ENCODE data around the gene MYL6.

The MYL6 gene

GRCh38 chr12:56122637-56123036, 35.5 kb upstream of the MYL6 start:
- POLR2A ChIA-PET: interaction anchor here (0.5 kb wide), 1 partner anchor 40 kb away, joined by 5 read pairs; no protein-coding TSS in a partner anchor
- no peak for TF ChIP-seq CTCF (IDR thresholded peaks at IDR 0.05; ENCODE audit: insufficient read depth, low read length, missing control alignments)
- CTCF ChIA-PET: interaction anchor here (0.9 to 12.9 kb wide), 3 partner anchors 16 to 100 kb away, joined by 3 to 311 read pairs (median 6); partner anchors contain the start of genes RNF41 and SMARCC2
- H3K4me3 ChIP-seq (ENCODE audit: low read depth, low read length): no peak overlapping the region
- DNase-seq (ENCODE audit: low read depth, low spot score): no peak

GRCh38 chr12:56124133-56124532, 34.0 kb upstream of the MYL6 start:
- no peak for TF ChIP-seq CTCF (IDR thresholded peaks at IDR 0.05; ENCODE audit: insufficient read depth, low read length, missing control alignments)
- no peak overlapping the region for H3K4me3 ChIP-seq (ENCODE audit: low read depth, low read length)
- DNase-seq (ENCODE audit: low read depth, low spot score): no peak
- CTCF ChIA-PET: interaction anchor here (0.8 to 12.9 kb wide), 11 partner anchors 14 to 190 kb away, joined by 3 to 311 read pairs (median 4); partner anchors contain the start of genes PA2G4, RNF41 and SMARCC2
- POLR2A ChIA-PET: interaction anchor here (0.9 kb wide), 1 partner anchor 34 kb away, joined by 4 read pairs; the partner anchor contains the start of gene MYL6

- no peak for DNase-seq (ENCODE audit: low read depth, low spot score)
- no peak for TF ChIP-seq CTCF (IDR thresholded peaks at IDR 0.05; ENCODE audit: insufficient read depth, low read length, missing control alignments)
- CTCF ChIA-PET: interaction anchor here (0.9 to 12.9 kb wide), 13 partner anchors 8 to 174 kb away, joined by 3 to 311 read pairs (median 5); partner anchors contain the start of genes MYL6, RNF41, RPL41 and SMARCC2
- peak overlapping the region; percentile 50; the same call in 1 of the 2 replicates for H3K4me3 ChIP-seq (ENCODE audit: low read depth, low read length)
- POLR2A ChIA-PET: interaction anchor here (0.9 to 2.9 kb wide), 4 partner anchors 9 to 70 kb away, joined by 3 to 14 read pairs (median 7); partner anchors contain the start of genes SMARCC2 and ZC3H10
Observed at GRCh38 chr12:56126732-56127239, 31.4 kb upstream of the MYL6 start.

GRCh38 chr12:56127485-56127887, 30.7 kb upstream of the MYL6 start:
- TF ChIP-seq CTCF (IDR thresholded peaks at IDR 0.05; ENCODE audit: insufficient read depth, low read length, missing control alignments): no peak
- H3K4me3 ChIP-seq (ENCODE audit: low read depth, low read length): peak overlapping the region; percentile 50
- no peak for DNase-seq (ENCODE audit: low read depth, low spot score)
- CTCF ChIA-PET: interaction anchor here (0.6 to 12.9 kb wide), 12 partner anchors 9 to 337 kb away, joined by 3 to 311 read pairs (median 6); partner anchors contain the start of genes ANKRD52, MYL6, MYL6B and RNF41
- POLR2A ChIA-PET: interaction anchor here (0.9 to 2.9 kb wide), 16 partner anchors 8 to 95 kb away, joined by 3 to 28 read pairs (median 8); partner anchors contain the start of genes MYL6, MYL6B, PA2G4 and RNF41

GRCh38 chr12:56127888-56128669, 30.1 kb upstream of the MYL6 start, which contains the start of gene ESYT1:
Gene ESYT1 (plus strand): TSS chr12:56128267. CDS start chr12:56128320, 53 bp downstream.
- CTCF ChIA-PET: interaction anchor here (0.6 to 12.9 kb wide), 13 partner anchors 9 to 336 kb away, joined by 3 to 311 read pairs (median 5); partner anchors contain the start of genes ANKRD52, MYL6, MYL6B and RNF41
- POLR2A ChIA-PET: interaction anchor here (0.7 to 2.9 kb wide), 17 partner anchors 8 to 131 kb away, joined by 3 to 28 read pairs (median 7); partner anchors contain the start of genes MYL6, MYL6B, PA2G4 and RNF41
- peak within 1 kb of the TSS; percentile 78 for H3K4me3 ChIP-seq (ENCODE audit: low read depth, low read length)
- DNase-seq (ENCODE audit: low read depth, low spot score): peak; percentile 98
- TF ChIP-seq CTCF (IDR thresholded peaks at IDR 0.05; ENCODE audit: insufficient read depth, low read length, missing control alignments): no peak

Data from AG04449 (cell line).